Measurements from ENCODE around the gene ADAMTS2. TPM values are rescaled to one million over a fixed set of nuclear protein-coding genes. Genes with fewer than 3 reads are reported as not detected.
"Not testable (repeated sequence)": the region's sequence is repeated elsewhere in the genome, so short reads cannot be mapped to it uniquely, and the experiment has no call there.

Gene ADAMTS2
- total RNA-seq, 1 donor from 2014 or later: 49.3 TPM

GRCh38 chr5:179296150-179296821, 49.0 kb downstream of the ADAMTS2 start:
- no peak for DNase-seq

GRCh38 chr5:179295778-179296149, 49.5 kb downstream of the ADAMTS2 start:
- DNase-seq: no peak

GRCh38 chr5:179294891-179295777, 50.1 kb downstream of the ADAMTS2 start:
- DNase-seq: no peak

GRCh38 chr5:179294131-179294780, 51.0 kb downstream of the ADAMTS2 start:
- DNase-seq: no peak

GRCh38 chr5:179292681-179293635, 52.3 kb downstream of the ADAMTS2 start:
- no peak for DNase-seq

GRCh38 chr5:179292202-179292601, 53.1 kb downstream of the ADAMTS2 start:
- no peak for DNase-seq

GRCh38 chr5:179290681-179291540, 54.4 kb downstream of the ADAMTS2 start:
- DNase-seq: no peak

GRCh38 chr5:179289756-179290385, 55.4 kb downstream of the ADAMTS2 start:
- no peak for DNase-seq

GRCh38 chr5:179288809-179289185, 56.5 kb downstream of the ADAMTS2 start:
- DNase-seq: no peak

GRCh38 chr5:179288101-179288808, 57.0 kb downstream of the ADAMTS2 start:
- no peak for DNase-seq

- no peak for DNase-seq
These were observed 57.6 kb downstream of the ADAMTS2 start for GRCh38 chr5:179287631-179288030.

GRCh38 chr5:179287071-179287470, 58.2 kb downstream of the ADAMTS2 start:
- no peak for DNase-seq

- DNase-seq: not testable (repeated sequence)
These were observed 59.5 kb downstream of the ADAMTS2 start for GRCh38 chr5:179285776-179286162.

GRCh38 chr5:179284751-179285631, 60.3 kb downstream of the ADAMTS2 start:
- DNase-seq: no peak

GRCh38 chr5:179283908-179284307, 61.4 kb downstream of the ADAMTS2 start:
- DNase-seq: not testable (repeated sequence)

- no peak for DNase-seq
These were observed 63.6 kb downstream of the ADAMTS2 start for GRCh38 chr5:179281694-179282093.

GRCh38 chr5:179280095-179280490, 65.2 kb downstream of the ADAMTS2 start:
- DNase-seq: no peak

- DNase-seq: no peak
These were observed 65.7 kb downstream of the ADAMTS2 start for GRCh38 chr5:179279347-179280094.

Data from skin of body (tissue), 2 donors.